Measurements from ENCODE around the gene IGSF21. TPM values are rescaled to one million over a fixed set of nuclear protein-coding genes. Genes with fewer than 3 reads are reported as not detected.

Gene IGSF21
- total and polyA plus RNA-seq, 10 of the 15 experiments (the other 5 are each of a cell fraction or from before 2014, with no cell fraction given) = 0.03 to 0.49 TPM; not detected in 8

DNA sequence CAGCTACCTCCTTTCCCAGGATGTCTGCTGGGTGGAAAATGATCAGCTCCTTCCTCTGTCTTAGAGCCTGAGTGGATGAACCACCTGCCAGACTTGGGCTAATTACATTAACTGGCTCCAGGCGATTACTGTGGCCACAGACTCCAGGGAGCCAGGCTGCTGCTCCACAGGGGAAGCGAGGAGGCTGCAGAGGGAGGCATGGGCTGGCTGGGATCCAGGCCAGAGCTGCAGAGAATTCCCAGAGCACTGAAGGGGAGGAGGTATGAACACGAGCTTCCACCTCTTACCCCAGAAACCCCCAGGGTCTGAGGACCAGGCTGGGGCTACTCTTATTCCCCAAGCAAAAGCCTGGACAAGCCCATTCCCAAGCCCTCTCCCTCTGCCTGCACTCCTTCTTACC, 237.2 kb downstream of the IGSF21 start (continued):
- no peak for TF ChIP-seq ZNF274 (IDR thresholded peaks at IDR 0.05; ENCODE audit: insufficient read depth, insufficient read length)
- TF ChIP-seq TARDBP (IDR thresholded peaks at IDR 0.05; ENCODE audit: borderline replicate concordance) = no peak
- TF ChIP-seq, protein P1, sequence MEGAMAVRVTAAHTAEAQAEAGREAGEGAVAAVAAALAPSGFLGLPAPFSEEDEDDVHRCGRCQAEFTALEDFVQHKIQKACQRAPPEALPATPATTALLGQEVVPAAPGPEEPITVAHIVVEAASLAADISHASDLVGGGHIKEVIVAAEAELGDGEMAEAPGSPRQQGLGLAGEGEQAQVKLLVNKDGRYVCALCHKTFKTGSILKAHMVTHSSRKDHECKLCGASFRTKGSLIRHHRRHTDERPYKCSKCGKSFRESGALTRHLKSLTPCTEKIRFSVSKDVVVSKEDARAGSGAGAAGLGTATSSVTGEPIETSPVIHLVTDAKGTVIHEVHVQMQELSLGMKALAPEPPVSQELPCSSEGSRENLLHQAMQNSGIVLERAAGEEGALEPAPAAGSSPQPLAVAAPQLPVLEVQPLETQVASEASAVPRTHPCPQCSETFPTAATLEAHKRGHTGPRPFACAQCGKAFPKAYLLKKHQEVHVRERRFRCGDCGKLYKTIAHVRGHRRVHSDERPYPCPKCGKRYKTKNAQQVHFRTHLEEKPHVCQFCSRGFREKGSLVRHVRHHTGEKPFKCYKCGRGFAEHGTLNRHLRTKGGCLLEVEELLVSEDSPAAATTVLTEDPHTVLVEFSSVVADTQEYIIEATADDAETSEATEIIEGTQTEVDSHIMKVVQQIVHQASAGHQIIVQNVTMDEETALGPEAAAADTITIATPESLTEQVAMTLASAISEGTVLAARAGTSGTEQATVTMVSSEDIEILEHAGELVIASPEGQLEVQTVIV (IDR thresholded peaks at IDR 0.05; ENCODE audit: borderline replicate concordance, partially characterized antibody) = no peak
- TF ChIP-seq FOXK2 (IDR thresholded peaks at IDR 0.05) = no peak

DNA sequence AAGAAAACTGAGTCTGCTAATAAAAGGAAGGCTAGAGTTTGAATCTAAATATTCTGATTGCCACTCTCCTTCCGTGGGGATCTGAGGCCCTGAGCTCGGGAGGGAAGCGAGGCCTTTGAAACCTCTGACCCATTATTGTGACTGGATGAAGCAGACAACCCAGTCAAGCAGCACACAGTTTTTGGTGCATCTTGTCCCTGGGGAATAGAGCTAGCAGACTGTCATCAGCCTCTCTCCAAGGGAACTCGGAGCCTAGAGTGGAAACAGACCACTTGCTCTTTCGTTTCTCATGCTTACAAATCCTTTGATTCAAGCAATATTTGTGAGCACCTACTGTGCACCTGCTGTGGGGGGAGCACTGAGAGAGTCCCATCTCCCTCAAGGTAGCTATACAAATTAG, 240.0 kb downstream of the IGSF21 start:
- Histone ChIP-seq H3K4me2 (ENCODE audit: control insufficient read depth, insufficient read depth) (no peak overlapping the region), H3K79me2 (ENCODE audit: control insufficient read depth, insufficient read depth, low read length) (no peaks in the 10 kb centered on the region), H3K36me3 (ENCODE audit: control insufficient read depth in 2 of 2, insufficient read depth in 2 of 2, low read length in 1 of 2) (no peaks in the 10 kb centered on the region), H3K9ac (ENCODE audit: control insufficient read depth, insufficient read depth, low read length) (no peak overlapping the region), H3K4me3 (no peak overlapping the region), H3K4me1 (ENCODE audit: control insufficient read depth, insufficient read depth, low read length) (peaks cover 13% of the 10 kb centered on the region), H3K27ac (ENCODE audit: control insufficient read depth, insufficient read depth) (no peak overlapping the region), H2AFZ (ENCODE audit: control insufficient read depth, low read depth, low read length) (no peak overlapping the region), H3K9me3 (replicated peaks; ENCODE audit: control insufficient read depth, insufficient read depth, low read length) (no peaks in the 10 kb centered on the region; the same call in 2 of the 3 replicates), H3K27me3 (replicated peaks in 1 of 2; ENCODE audit: control insufficient read depth in 2 of 2, insufficient read depth in 2 of 2, low read length in 1 of 2) (no peaks in the 10 kb centered on the region), H4K20me1 (ENCODE audit: control insufficient read depth, insufficient read depth) (no peaks in the 10 kb centered on the region)
- WGBS (ENCODE audit: insufficient coverage, insufficient replicate concordance, low lambda C conversion rate, missing lambda C conversion rate) = 5% methylated on average over 5 of the region's 5 CpGs
- ChIA-PET CTCF (interaction anchor here (0.5 to 1.3 kb wide), 3 partner anchors 12 to 1145 kb away, joined by 3 read pairs; no protein-coding TSS in a partner anchor), POLR2A (interaction anchor here (1.0 to 1.9 kb wide), 2 partner anchors 9 to 62 kb away, joined by 3 to 9 read pairs; no protein-coding TSS in a partner anchor), RAD21 (ENCODE audit: unreplicated experiment) (no interaction called here), SMC1A (ENCODE audit: uncharacterized antibody, unreplicated experiment) (interaction anchor here (1.0 to 1.6 kb wide), 4 partner anchors 14 to 65 kb away, joined by 3 to 6 read pairs (median 4); no protein-coding TSS in a partner anchor)
- in situ Hi-C loops (cut with MboI) = no loop called here
- ATAC-seq (peak; percentile 85), DNase-seq (ENCODE audit: low read depth, low spot score) (no peak), FAIRE-seq (no peak)
- TF ChIP-seq MEF2B (IDR thresholded peaks at IDR 0.05; ENCODE audit: partially characterized antibody, poor library complexity, severe bottlenecking) (peak; percentile 90), IKZF2 (IDR thresholded peaks at IDR 0.05) (peak in 1 of 2 experiments; percentile 39; a peak in 1 of 4 replicates)
- TF ChIP-seq, protein P2, sequence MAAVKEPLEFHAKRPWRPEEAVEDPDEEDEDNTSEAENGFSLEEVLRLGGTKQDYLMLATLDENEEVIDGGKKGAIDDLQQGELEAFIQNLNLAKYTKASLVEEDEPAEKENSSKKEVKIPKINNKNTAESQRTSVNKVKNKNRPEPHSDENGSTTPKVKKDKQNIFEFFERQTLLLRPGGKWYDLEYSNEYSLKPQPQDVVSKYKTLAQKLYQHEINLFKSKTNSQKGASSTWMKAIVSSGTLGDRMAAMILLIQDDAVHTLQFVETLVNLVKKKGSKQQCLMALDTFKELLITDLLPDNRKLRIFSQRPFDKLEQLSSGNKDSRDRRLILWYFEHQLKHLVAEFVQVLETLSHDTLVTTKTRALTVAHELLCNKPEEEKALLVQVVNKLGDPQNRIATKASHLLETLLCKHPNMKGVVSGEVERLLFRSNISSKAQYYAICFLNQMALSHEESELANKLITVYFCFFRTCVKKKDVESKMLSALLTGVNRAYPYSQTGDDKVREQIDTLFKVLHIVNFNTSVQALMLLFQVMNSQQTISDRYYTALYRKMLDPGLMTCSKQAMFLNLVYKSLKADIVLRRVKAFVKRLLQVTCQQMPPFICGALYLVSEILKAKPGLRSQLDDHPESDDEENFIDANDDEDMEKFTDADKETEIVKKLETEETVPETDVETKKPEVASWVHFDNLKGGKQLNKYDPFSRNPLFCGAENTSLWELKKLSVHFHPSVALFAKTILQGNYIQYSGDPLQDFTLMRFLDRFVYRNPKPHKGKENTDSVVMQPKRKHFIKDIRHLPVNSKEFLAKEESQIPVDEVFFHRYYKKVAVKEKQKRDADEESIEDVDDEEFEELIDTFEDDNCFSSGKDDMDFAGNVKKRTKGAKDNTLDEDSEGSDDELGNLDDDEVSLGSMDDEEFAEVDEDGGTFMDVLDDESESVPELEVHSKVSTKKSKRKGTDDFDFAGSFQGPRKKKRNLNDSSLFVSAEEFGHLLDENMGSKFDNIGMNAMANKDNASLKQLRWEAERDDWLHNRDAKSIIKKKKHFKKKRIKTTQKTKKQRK (IDR thresholded peaks at IDR 0.05; ENCODE audit: low read depth, low read length) = no peak
- TF ChIP-seq, protein P3, sequence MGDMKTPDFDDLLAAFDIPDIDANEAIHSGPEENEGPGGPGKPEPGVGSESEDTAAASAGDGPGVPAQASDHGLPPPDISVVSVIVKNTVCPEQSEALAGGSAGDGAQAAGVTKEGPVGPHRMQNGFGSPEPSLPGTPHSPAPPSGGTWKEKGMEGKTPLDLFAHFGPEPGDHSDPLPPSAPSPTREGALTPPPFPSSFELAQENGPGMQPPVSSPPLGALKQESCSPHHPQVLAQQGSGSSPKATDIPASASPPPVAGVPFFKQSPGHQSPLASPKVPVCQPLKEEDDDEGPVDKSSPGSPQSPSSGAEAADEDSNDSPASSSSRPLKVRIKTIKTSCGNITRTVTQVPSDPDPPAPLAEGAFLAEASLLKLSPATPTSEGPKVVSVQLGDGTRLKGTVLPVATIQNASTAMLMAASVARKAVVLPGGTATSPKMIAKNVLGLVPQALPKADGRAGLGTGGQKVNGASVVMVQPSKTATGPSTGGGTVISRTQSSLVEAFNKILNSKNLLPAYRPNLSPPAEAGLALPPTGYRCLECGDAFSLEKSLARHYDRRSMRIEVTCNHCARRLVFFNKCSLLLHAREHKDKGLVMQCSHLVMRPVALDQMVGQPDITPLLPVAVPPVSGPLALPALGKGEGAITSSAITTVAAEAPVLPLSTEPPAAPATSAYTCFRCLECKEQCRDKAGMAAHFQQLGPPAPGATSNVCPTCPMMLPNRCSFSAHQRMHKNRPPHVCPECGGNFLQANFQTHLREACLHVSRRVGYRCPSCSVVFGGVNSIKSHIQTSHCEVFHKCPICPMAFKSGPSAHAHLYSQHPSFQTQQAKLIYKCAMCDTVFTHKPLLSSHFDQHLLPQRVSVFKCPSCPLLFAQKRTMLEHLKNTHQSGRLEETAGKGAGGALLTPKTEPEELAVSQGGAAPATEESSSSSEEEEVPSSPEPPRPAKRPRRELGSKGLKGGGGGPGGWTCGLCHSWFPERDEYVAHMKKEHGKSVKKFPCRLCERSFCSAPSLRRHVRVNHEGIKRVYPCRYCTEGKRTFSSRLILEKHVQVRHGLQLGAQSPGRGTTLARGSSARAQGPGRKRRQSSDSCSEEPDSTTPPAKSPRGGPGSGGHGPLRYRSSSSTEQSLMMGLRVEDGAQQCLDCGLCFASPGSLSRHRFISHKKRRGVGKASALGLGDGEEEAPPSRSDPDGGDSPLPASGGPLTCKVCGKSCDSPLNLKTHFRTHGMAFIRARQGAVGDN (IDR thresholded peaks at IDR 0.05) = 0 out of 2 replicates have a peak, but pooled peaks have one; percentile 53
- intact Hi-C loops (cut with micrococcal nuclease; ENCODE audit: unreplicated experiment) = loop anchor here (2.0 kb wide), 1 partner anchor 63 kb away; no protein-coding TSS in a partner anchor
- no TSS peak for BruUV-seq (replicated peaks)

Measured in GM12878 (cell line).